H1 (cell line): Measurements from ENCODE around the gene BBS1. TPM values are rescaled to one million over a fixed set of nuclear protein-coding genes. Genes with fewer than 3 reads are reported as not detected.

Source experiments
- BRCA1 ChIP-seq: IDR thresholded peaks from 2 replicates; pipeline ENCODE4 v1.6.1; 2012; ENCODE audit warnings: low read depth, low read length, improper control_type of control experiment
- CHD7 ChIP-seq: fragments of 300-600 bp; sonication (generic); IDR thresholded peaks from 2 replicates; pipeline ENCODE4 v1.7.1; 2012; ENCODE audit warnings: low read length, moderate library complexity, mild to moderate bottlenecking, inconsistent platforms; ENCODE audit not compliant: insufficient replicate concordance
- EGR1 ChIP-seq: IDR thresholded peaks from 2 replicates; pipeline ENCODE4 v1.6.1; 2011; ENCODE audit warnings: low read depth, low read length, borderline replicate concordance
- GTF2F1 ChIP-seq: IDR thresholded peaks from 2 replicates; pipeline ENCODE4 v1.6.1; 2012; ENCODE audit warnings: low read depth, low read length, improper control_type of control experiment, borderline replicate concordance
- NANOG ChIP-seq: IDR thresholded peaks from 2 replicates; pipeline ENCODE4 v1.6.1; 2011; ENCODE audit warnings: low read length, low read depth, mild to moderate bottlenecking, inconsistent platforms; ENCODE audit not compliant: insufficient read depth, poor library complexity, severe bottlenecking
- POLR2A ChIP-seq, 2 experiments: IDR thresholded peaks; 1 replicate in 1 of 2; 2 replicates in 1 of 2; pipeline ENCODE4 v1.6.1; 2011; ENCODE audit warnings: low read depth in 2 of 2, low read length in 2 of 2, mild to moderate bottlenecking in 2 of 2; ENCODE audit errors: control extremely low read depth in 1 of 2
- POLR2AphosphoS5 ChIP-seq: IDR thresholded peaks from 2 replicates; pipeline ENCODE4 v1.6.1; 2011; ENCODE audit warnings: low read depth, low read length
- RAD21 ChIP-seq, 2 experiments: IDR thresholded peaks in 1 of 2; conservative IDR thresholded peaks in 1 of 2; 2 replicates each; pipeline ENCODE4 v1.6.1; 2011; ENCODE audit warnings: low read depth in 2 of 2, low read length in 2 of 2, improper control_type of control experiment in 1 of 2, inconsistent platforms in 1 of 2, mild to moderate bottlenecking in 1 of 2, moderate library complexity in 1 of 2
- SIX5 ChIP-seq: IDR thresholded peaks from 2 replicates; pipeline ENCODE4 v1.6.1; 2011; ENCODE audit warnings: mild to moderate bottlenecking, low read depth, low read length
- SP4 ChIP-seq: IDR thresholded peaks from 2 replicates; pipeline ENCODE4 v1.6.1; 2012; ENCODE audit warnings: low read length, inconsistent platforms
- TAF1 ChIP-seq: IDR thresholded peaks from 2 replicates; pipeline ENCODE4 v1.6.1; 2011; ENCODE audit warnings: mild to moderate bottlenecking, low read depth, low read length
- TCF12 ChIP-seq: IDR thresholded peaks from 2 replicates; pipeline ENCODE4 v1.6.1; 2011; ENCODE audit warnings: low read depth, mild to moderate bottlenecking, low read length
- polyA plus RNA-seq, 7 experiments: library from polyadenylated mRNA; depleted of rRNA in 3 of 7; stranded (reverse) in 5 of 7; unstranded in 2 of 7; fragments of >200 nt in 5 of 7; fragments of 200-250 nt in 2 of 7; gene quantifications; 1 replicate in 5 of 7; 2 replicates in 1 of 7; 4 replicates in 1 of 7; pipeline versions ENCODE4 v1.2.1 to v1.2.3, GENCODE V29; 2011 to 2013; ENCODE audit warnings: missing spikeins in 2 of 7, mixed read lengths in 2 of 7
- total RNA-seq: library from RNA; stranded (reverse); fragmentation: NEBNext Ultra II Directional; extraction: Animal tissue kit (Norgen Biotek cat#: 25700); gene quantifications from 2 replicates; pipeline ENCODE4 v1.2.1, GENCODE V29; 2021

The BBS1 gene
- total and polyA plus RNA-seq, 2 of the 8 experiments (the other 6 are each of a cell fraction or from before 2014, with no cell fraction given), result 19.1 to 19.5 TPM

GRCh38 chr11:66478729-66479393, 31.6 kb upstream of the BBS1 start (continued):
- TF ChIP-seq TAF1, result no peak
- no peak for TF ChIP-seq GTF2F1
- TF ChIP-seq POLR2A (IDR thresholded peaks at IDR 0.05; ENCODE audit: control extremely low read depth in 1 of 2, low read depth in 2 of 2, low read length in 2 of 2), result peak in 1 of 2 experiments; percentile 16; a peak in 2 of 3 replicates
- no peak for TF ChIP-seq TCF12
- no peak for TF ChIP-seq CHD7
- no peak for TF ChIP-seq SIX5
- no peak for TF ChIP-seq BRCA1
- peak; percentile 85 to 89 for TF ChIP-seq RAD21 (IDR thresholded peaks at IDR 0.05 in 1 of 2, conservative IDR thresholded peaks at IDR 0.05 in 1 of 2; ENCODE audit: low read depth in 2 of 2, low read length in 2 of 2)
- no peak for TF ChIP-seq EGR1
- TF ChIP-seq POLR2AphosphoS5, result peak; percentile 14; the same call in 1 of the 2 replicates
- no peak for TF ChIP-seq NANOG
- no peak for TF ChIP-seq SP4
